ENCODE measurements around the gene ARID4B. TPM values are rescaled to one million over a fixed set of nuclear protein-coding genes. Genes with fewer than 3 reads are reported as not detected.

ARID4B gene
- total and polyA plus RNA-seq, 2 of the 13 experiments (the other 11 are each of a cell fraction or from before 2014, with no cell fraction given) = 9.7 to 24.6 TPM

DNA sequence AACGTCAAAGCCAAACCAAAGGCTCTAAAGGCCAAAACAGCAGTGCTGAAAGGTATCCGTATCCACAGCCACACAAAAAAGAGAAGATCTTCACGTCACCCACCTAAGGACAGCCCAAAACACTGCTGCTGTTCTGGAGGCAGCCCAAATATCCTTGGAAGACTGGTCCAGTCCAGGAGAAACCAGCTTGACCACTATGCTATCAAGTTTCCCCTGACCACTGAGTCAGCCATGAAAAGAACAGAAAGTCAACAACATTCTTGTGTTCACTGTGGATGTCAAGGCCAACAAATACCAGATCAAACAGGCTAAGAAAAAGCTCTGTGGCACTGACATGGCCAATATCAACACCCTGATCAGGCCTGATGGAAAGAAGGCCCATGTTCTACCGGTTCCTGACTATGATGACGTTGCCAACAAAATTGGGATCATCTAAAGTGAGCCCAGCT is 32.1 kb downstream of the ARID4B start (continued):
- TF ChIP-seq ZNF644 (CRISPR knock-in tag; IDR thresholded peaks at IDR 0.05; ENCODE audit: low read depth) (peak; percentile 100), MXD4 (CRISPR knock-in tag; IDR thresholded peaks at IDR 0.05) (no peak), YEATS2 (CRISPR knock-in tag; IDR thresholded peaks at IDR 0.05; ENCODE audit: borderline replicate concordance) (no peak), ZBTB1 (CRISPR knock-in tag; IDR thresholded peaks at IDR 0.05; ENCODE audit: borderline replicate concordance) (no peak), RFX3 (CRISPR knock-in tag; IDR thresholded peaks at IDR 0.05) (no peak), SAP130 (CRISPR knock-in tag; IDR thresholded peaks at IDR 0.05; ENCODE audit: low read depth) (peak; percentile 96), KDM4B (CRISPR knock-in tag; IDR thresholded peaks at IDR 0.05) (no peak), HOXA7 (CRISPR knock-in tag; IDR thresholded peaks at IDR 0.05) (no peak), ZNF780A (CRISPR knock-in tag; IDR thresholded peaks at IDR 0.05) (no peak), PHF20 (CRISPR knock-in tag; IDR thresholded peaks at IDR 0.05) (no peak), TMF1 (CRISPR knock-in tag; IDR thresholded peaks at IDR 0.05; ENCODE audit: low read depth) (no peak), FOXO1 (CRISPR knock-in tag; IDR thresholded peaks at IDR 0.05) (peak; percentile 94; the same call in 1 of the 2 replicates), REPIN1 (CRISPR knock-in tag; IDR thresholded peaks at IDR 0.05; ENCODE audit: borderline replicate concordance, low read depth) (peak; percentile 42; the same call in 1 of the 2 replicates), ZNF615 (CRISPR knock-in tag; IDR thresholded peaks at IDR 0.05; ENCODE audit: borderline replicate concordance) (no peak), ZNF33B (CRISPR knock-in tag; IDR thresholded peaks at IDR 0.05) (no peak), GFI1 (CRISPR knock-in tag; IDR thresholded peaks at IDR 0.05; ENCODE audit: borderline replicate concordance) (no peak; the same call in 1 of the 2 replicates), ZNF543 (CRISPR knock-in tag; IDR thresholded peaks at IDR 0.05) (no peak), ZNF777 (CRISPR knock-in tag; IDR thresholded peaks at IDR 0.05) (no peak)
- TF ChIP-seq, protein P1, sequence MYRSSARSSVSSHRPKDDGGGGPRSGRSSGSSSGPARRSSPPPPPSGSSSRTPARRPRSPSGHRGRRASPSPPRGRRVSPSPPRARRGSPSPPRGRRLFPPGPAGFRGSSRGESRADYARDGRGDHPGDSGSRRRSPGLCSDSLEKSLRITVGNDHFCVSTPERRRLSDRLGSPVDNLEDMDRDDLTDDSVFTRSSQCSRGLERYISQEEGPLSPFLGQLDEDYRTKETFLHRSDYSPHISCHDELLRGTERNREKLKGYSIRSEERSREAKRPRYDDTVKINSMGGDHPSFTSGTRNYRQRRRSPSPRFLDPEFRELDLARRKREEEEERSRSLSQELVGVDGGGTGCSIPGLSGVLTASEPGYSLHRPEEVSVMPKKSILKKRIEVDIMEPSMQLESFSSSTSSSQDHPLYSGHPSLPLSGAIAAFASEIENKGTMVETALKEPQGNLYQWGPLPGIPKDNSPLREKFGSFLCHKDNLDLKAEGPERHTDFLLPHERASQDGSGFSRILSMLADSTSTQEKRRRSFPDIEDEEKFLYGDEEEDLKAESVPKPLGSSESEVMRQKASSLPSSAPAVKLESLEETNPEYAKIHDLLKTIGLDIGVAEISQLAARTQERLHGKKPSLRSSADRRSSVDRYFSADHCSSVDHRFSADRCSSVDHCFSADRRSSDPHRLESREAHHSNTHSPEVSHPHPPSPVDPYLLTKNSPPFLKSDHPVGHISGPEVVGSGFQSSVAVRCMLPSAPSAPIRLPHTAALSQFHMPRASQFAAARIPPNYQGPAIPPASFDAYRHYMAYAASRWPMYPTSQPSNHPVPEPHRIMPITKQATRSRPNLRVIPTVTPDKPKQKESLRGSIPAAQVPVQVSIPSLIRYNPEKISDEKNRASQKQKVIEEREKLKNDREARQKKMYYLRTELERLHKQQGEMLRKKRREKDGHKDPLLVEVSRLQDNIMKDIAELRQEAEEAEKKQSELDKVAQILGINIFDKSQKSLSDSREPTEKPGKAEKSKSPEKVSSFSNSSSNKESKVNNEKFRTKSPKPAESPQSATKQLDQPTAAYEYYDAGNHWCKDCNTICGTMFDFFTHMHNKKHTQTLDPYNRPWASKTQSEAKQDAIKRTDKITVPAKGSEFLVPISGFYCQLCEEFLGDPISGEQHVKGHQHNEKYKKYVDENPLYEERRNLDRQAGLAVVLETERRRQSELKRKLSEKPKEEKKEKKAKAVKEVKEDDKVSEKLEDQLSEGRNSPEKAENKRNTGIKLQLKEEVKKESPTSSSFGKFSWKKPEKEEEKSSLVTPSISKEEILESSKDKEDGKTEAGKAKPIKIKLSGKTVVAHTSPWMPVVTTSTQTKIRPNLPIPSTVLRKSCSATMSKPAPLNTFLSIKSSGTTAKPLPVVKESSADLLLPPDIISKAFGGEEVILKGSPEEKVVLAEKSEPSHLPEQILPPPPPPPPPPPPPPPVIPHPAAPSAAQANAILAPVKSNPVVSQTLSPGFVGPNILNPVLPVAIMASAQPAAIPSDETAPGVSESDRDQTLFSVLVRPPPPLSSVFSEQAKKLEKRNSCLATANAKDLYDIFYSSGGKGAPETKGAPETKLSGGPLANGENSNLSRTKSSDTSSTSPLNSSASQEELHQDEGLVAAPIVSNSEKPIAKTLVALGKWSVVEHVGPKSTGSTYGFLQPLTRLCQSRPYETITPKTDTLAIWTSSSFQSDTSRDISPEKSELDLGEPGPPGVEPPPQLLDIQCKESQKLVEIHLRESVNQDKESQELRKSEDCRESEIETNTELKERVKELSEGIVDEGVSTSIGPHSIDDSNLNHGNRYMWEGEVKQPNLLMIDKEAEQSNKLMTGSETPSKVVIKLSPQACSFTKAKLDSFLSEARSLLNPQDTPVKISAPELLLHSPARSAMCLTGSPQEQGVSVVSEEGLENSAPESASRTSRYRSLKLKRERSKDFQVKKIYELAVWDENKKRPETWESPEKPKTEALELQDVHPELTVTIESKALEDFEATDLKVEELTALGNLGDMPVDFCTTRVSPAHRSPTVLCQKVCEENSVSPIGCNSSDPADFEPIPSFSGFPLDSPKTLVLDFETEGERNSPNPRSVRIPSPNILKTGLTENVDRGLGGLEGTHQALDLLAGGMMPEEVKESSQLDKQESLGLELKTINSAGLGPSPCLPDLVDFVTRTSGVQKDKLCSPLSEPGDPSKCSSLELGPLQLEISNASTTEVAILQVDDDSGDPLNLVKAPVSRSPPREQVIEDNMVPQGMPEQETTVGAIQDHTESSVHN (CRISPR knock-in tag; IDR thresholded peaks at IDR 0.05) = no peak
- TF ChIP-seq, protein P2, sequence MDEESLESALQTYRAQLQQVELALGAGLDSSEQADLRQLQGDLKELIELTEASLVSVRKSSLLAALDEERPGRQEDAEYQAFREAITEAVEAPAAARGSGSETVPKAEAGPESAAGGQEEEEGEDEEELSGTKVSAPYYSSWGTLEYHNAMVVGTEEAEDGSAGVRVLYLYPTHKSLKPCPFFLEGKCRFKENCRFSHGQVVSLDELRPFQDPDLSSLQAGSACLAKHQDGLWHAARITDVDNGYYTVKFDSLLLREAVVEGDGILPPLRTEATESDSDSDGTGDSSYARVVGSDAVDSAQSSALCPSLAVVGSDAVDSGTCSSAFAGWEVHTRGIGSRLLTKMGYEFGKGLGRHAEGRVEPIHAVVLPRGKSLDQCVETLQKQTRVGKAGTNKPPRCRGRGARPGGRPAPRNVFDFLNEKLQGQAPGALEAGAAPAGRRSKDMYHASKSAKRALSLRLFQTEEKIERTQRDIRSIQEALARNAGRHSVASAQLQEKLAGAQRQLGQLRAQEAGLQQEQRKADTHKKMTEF (CRISPR knock-in tag; IDR thresholded peaks at IDR 0.05) = peak; percentile 83
- TF ChIP-seq, protein P3, sequence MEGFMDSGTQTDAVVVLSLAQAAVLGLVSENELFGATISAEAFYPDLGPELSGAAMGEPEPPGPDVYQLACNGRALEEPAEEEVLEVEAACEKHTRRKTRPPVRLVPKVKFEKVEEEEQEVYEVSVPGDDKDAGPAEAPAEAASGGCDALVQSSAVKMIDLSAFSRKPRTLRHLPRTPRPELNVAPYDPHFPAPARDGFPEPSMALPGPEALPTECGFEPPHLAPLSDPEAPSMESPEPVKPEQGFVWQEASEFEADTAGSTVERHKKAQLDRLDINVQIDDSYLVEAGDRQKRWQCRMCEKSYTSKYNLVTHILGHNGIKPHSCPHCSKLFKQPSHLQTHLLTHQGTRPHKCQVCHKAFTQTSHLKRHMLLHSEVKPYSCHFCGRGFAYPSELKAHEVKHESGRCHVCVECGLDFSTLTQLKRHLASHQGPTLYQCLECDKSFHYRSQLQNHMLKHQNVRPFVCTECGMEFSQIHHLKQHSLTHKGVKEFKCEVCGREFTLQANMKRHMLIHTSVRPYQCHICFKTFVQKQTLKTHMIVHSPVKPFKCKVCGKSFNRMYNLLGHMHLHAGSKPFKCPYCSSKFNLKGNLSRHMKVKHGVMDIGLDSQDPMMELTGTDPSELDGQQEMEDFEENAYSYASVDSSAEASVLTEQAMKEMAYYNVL (CRISPR knock-in tag; IDR thresholded peaks at IDR 0.05; ENCODE audit: borderline replicate concordance) = peak; percentile 78; the same call in 1 of the 2 replicates

Measured in HepG2 (cell line).